Peyer's patch (tissue), 4 donors: ENCODE data around the gene ANXA5. TPM values are rescaled to one million over a fixed set of nuclear protein-coding genes. Genes with fewer than 3 reads are reported as not detected.

Experiments
- DNase-seq, 3 donors: peaks; one replicate each; pipeline ENCODE4 v3.0.0-alpha.2; 2017 to 2019
- H3K27ac ChIP-seq, 4 donors: fragments of 200-600 bp; sonication (generic); one replicate each; pipeline ENCODE4 v1.5.1; 2016 to 2019
- H3K27me3 ChIP-seq, 2 donors: fragments of 200-600 bp; sonication (generic); one replicate each; pipeline ENCODE4 v1.5.1; 2019
- H3K36me3 ChIP-seq, 3 donors: fragments of 200-600 bp; sonication (generic); one replicate each; pipeline ENCODE4 v1.5.1; 2016 to 2019
- H3K4me1 ChIP-seq, 4 donors: fragments of 200-600 bp; sonication (generic); one replicate each; pipeline ENCODE4 v1.5.1; 2016 to 2019
- H3K4me3 ChIP-seq, 4 donors: fragments of 200-600 bp; sonication (generic); 1 replicate in 3 of 4; 2 replicates in 1 of 4; pipeline ENCODE4 v1.5.1; 2016 to 2019; ENCODE audit warnings: mild to moderate bottlenecking in 1 of 4
- H3K9me3 ChIP-seq, 4 donors: fragments of 200-600 bp; sonication (generic); one replicate each; pipeline ENCODE4 v1.5.1; 2016 to 2019; ENCODE audit warnings: mild to moderate bottlenecking in 1 of 4
- POLR2A ChIP-seq, 2 donors: fragments of 450-650 bp; IDR thresholded peaks; one replicate each; pipeline ENCODE4 v1.5.1; 2017; ENCODE audit warnings: antibody characterized with exemption in 2 of 2, mild to moderate bottlenecking in 2 of 2, moderate library complexity in 2 of 2
- total RNA-seq, 4 donors: library from RNA; depleted of rRNA; stranded (reverse); fragments of >200 nt; gene quantifications; one replicate each; pipeline ENCODE4 v1.1.0, GENCODE V29; 2016
- TF ChIP-seq, protein P1 (sequence below), 6 experiments: fragments of 450-650 bp in 4 of 6; fragments of 200-600 bp in 2 of 6; sonication (generic) in 1 of 6; IDR thresholded peaks; one replicate each; pipeline ENCODE4 v1.5.1; 2017 to 2019; ENCODE audit warnings: antibody characterized with exemption in 6 of 6, mild to moderate bottlenecking in 3 of 6, moderate library complexity in 1 of 6

ANXA5 gene
- total RNA-seq, 4 donors from 2014 or later = 39.1 to 188 (median 49.4) TPM

DNA sequence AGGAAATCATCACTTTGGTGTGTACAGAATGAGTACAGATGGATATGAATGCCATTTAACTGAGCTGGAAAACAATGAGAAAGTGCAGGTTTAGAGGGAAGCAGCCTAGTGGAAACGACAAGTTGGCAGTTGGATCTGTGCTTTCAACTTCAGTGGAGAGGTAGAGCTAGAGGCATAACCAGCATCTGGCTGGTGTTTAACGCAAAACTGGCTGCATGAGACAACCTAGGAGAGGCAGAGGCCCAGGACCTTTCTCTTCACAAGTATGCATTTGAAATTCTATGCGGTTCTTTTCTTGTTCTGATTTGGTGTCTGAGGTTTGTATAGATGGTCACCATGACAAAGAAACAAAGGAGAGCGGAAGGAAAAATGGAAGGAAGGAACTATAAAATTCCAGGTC lies 63.1 kb downstream of the ANXA5 start:
- Histone ChIP-seq H3K4me3 (no peak overlapping the region), H3K9me3 (no peaks in the 10 kb centered on the region), H3K4me1 (no peaks in the 10 kb centered on the region), H3K36me3 (no peaks in the 10 kb centered on the region), H3K27ac (no peak overlapping the region), H3K27me3 (no peaks in the 10 kb centered on the region)
- TF ChIP-seq POLR2A (IDR thresholded peaks at IDR 0.05) = no peak
- TF ChIP-seq, protein P1, sequence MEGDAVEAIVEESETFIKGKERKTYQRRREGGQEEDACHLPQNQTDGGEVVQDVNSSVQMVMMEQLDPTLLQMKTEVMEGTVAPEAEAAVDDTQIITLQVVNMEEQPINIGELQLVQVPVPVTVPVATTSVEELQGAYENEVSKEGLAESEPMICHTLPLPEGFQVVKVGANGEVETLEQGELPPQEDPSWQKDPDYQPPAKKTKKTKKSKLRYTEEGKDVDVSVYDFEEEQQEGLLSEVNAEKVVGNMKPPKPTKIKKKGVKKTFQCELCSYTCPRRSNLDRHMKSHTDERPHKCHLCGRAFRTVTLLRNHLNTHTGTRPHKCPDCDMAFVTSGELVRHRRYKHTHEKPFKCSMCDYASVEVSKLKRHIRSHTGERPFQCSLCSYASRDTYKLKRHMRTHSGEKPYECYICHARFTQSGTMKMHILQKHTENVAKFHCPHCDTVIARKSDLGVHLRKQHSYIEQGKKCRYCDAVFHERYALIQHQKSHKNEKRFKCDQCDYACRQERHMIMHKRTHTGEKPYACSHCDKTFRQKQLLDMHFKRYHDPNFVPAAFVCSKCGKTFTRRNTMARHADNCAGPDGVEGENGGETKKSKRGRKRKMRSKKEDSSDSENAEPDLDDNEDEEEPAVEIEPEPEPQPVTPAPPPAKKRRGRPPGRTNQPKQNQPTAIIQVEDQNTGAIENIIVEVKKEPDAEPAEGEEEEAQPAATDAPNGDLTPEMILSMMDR (IDR thresholded peaks at IDR 0.05) = no peak
- no peak for DNase-seq

DNA sequence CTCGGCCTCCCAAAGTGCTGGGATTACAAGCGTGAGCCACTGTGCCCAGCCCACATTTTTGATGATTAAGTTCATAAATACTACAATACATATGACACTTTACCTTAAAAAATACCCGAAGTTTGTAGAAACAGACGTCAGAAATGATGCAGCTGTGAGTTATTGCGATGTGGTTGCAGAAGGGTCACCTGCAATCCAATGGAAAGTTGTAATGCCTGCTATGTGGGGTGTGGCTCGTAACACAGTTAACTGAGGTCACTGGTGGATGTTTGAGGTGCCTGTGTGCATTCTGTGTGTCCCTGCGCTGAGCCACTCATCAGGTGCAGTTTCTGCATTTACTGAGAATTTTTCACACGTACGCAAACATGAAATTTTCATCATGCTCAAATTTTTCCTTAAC lies 64.1 kb downstream of the ANXA5 start:
- H3K36me3 ChIP-seq = no peaks in the 10 kb centered on the region
- no peak for DNase-seq
- no peak for TF ChIP-seq POLR2A (IDR thresholded peaks at IDR 0.05)
- TF ChIP-seq, protein P1 (IDR thresholded peaks at IDR 0.05) = no peak

More for the DNA sequence above, 64.1 kb downstream of the ANXA5 start:
- no peaks in the 10 kb centered on the region for H3K4me1 ChIP-seq
- H3K4me3 ChIP-seq = no peak overlapping the region
- no peaks in the 10 kb centered on the region for H3K27me3 ChIP-seq
- H3K9me3 ChIP-seq = no peaks in the 10 kb centered on the region
- no peak overlapping the region for H3K27ac ChIP-seq

Other genes with a start within 250 kb of the ANXA5 start
- gene SMIM43, start 68.2 kb upstream of the ANXA5 start, total RNA-seq = not detected
- gene EXOSC9, start 104.3 kb upstream of the ANXA5 start, total RNA-seq = 10 to 100 TPM in 3 of 4 donors, 1 to 10 TPM in 1; 9.5 to 69.3 (median 17.9) TPM
- 10 to 100 TPM in 1 of 4 donors, 1 to 10 TPM in 3; 3.4 to 22.3 (median 7.2) TPM for gene CCNA2, start 126.9 kb upstream of the ANXA5 start, total RNA-seq
- 1 to 10 TPM; 4.2 to 10.0 (median 8.6) TPM for gene BBS7, start 173.5 kb upstream of the ANXA5 start, total RNA-seq